ENCODE results near the gene PLD1.

DNA sequence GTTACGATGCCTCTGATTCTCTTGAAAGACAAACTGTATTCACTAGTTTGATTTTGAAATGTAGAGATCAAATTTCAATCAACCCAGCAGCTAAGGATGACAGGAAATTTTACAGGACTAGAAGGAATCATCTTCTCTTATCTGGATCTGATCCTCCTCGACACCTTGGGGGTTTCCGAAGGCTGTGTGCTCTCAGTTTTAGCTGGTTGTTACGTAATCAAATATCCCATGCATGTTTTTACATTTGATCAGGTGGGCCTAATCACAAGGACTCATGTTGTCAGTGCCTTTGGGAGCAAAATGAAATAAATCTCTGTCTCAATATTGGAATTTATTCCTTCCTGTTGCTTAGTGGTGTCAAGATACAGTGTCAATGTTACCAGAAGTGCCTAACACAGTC, 208.2 kb downstream of the PLD1 start:
- TF ChIP-seq, protein P1, sequence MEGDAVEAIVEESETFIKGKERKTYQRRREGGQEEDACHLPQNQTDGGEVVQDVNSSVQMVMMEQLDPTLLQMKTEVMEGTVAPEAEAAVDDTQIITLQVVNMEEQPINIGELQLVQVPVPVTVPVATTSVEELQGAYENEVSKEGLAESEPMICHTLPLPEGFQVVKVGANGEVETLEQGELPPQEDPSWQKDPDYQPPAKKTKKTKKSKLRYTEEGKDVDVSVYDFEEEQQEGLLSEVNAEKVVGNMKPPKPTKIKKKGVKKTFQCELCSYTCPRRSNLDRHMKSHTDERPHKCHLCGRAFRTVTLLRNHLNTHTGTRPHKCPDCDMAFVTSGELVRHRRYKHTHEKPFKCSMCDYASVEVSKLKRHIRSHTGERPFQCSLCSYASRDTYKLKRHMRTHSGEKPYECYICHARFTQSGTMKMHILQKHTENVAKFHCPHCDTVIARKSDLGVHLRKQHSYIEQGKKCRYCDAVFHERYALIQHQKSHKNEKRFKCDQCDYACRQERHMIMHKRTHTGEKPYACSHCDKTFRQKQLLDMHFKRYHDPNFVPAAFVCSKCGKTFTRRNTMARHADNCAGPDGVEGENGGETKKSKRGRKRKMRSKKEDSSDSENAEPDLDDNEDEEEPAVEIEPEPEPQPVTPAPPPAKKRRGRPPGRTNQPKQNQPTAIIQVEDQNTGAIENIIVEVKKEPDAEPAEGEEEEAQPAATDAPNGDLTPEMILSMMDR (IDR thresholded peaks at IDR 0.05) = no peak
- no peak for TF ChIP-seq POLR2A (IDR thresholded peaks at IDR 0.05)
- TF ChIP-seq POLR2AphosphoS5 (IDR thresholded peaks at IDR 0.05) = no peak
